ENCODE results near the gene INPP5K.
A peak's percentile ranks its signal among the peaks of the same experiment; 100 is the strongest.
"Not testable (repeated sequence)": the region's sequence is repeated elsewhere in the genome, so short reads cannot be mapped to it uniquely, and the experiment has no call there.

INPP5K gene

GRCh38 chr17:1464186-1464585 is 52.2 kb downstream of the INPP5K start:
- no peak for DNase-seq (ENCODE audit: low read depth in 2 of 2)

- DNase-seq (ENCODE audit: low read depth in 2 of 2) = no peak
Measured at GRCh38 chr17:1462164-1463112, 54.0 kb downstream of the INPP5K start.

GRCh38 chr17:1461198-1461944 is 55.0 kb downstream of the INPP5K start:
- DNase-seq (ENCODE audit: low read depth in 2 of 2) = no peak

- DNase-seq (ENCODE audit: low read depth in 2 of 2) = no peak
Measured at GRCh38 chr17:1460233-1460632, 56.2 kb downstream of the INPP5K start.

GRCh38 chr17:1455797-1456599 is 60.4 kb downstream of the INPP5K start, which contains the start of gene CRK:
TSS of gene CRK (minus strand) at chr17:1456232. CDS start at chr17:1456117, 115 bp downstream.
- DNase-seq (ENCODE audit: low read depth in 2 of 2) = peak; percentile 96 to 97

GRCh38 chr17:1455291-1455796 is 61.1 kb downstream of the INPP5K start:
- no peak for DNase-seq (ENCODE audit: low read depth in 2 of 2)

GRCh38 chr17:1454541-1454940 is 61.9 kb downstream of the INPP5K start:
- no peak for DNase-seq (ENCODE audit: low read depth in 2 of 2)

- not testable (repeated sequence) for DNase-seq (ENCODE audit: low read depth in 2 of 2)
Measured at GRCh38 chr17:1453694-1454093, 62.7 kb downstream of the INPP5K start.

GRCh38 chr17:1452836-1453235 is 63.6 kb downstream of the INPP5K start:
- no peak for DNase-seq (ENCODE audit: low read depth in 2 of 2)

GRCh38 chr17:1450261-1450660 is 66.2 kb downstream of the INPP5K start:
- DNase-seq (ENCODE audit: low read depth in 2 of 2) = not testable (repeated sequence)

- no peak for DNase-seq (ENCODE audit: low read depth in 2 of 2)
Measured at GRCh38 chr17:1449412-1449967, 66.9 kb downstream of the INPP5K start.

GRCh38 chr17:1447052-1447451 is 69.4 kb downstream of the INPP5K start:
- DNase-seq (ENCODE audit: low read depth in 2 of 2) = no peak

GRCh38 chr17:1446201-1446600 is 70.2 kb downstream of the INPP5K start:
- DNase-seq (ENCODE audit: low read depth in 2 of 2) = no peak

- not testable (repeated sequence) for DNase-seq (ENCODE audit: low read depth in 2 of 2)
Measured at GRCh38 chr17:1445695-1446094, 70.7 kb downstream of the INPP5K start.
